ENCODE results near the gene PXDN.

Gene PXDN

DNA sequence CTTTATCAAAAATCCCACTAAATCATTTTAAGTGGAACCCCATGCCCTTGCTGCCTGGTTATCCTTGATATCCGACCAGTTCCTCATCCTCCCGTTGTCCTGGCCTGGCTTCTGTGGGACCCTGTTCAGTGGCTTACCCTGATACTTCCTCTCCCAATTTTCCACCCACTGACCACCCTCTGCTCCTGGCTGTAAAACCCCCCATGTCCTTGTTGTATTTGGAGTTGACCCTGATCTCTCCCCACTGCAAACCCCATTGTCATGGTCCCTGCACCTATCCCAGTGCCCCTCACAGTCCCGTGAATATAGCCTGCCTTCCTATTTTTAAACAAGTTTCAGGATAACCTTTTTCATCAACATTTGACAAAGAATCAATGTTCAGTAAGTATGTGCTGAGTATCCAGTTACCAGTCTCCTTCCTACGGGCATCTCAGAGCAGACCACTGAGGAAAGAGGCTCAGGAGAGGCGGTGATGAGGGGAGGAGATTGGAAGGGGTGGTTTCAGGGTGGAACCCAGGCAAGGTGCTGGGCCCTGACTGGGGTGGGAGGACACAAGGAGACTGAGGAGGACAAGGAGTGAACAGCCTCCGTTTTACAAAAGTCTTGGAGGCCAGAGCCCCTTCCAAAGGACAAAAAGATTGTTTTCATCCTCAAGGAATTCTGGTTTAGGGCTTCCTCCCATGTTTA, 131.8 kb downstream of the PXDN start:
- TF ChIP-seq, protein P1, sequence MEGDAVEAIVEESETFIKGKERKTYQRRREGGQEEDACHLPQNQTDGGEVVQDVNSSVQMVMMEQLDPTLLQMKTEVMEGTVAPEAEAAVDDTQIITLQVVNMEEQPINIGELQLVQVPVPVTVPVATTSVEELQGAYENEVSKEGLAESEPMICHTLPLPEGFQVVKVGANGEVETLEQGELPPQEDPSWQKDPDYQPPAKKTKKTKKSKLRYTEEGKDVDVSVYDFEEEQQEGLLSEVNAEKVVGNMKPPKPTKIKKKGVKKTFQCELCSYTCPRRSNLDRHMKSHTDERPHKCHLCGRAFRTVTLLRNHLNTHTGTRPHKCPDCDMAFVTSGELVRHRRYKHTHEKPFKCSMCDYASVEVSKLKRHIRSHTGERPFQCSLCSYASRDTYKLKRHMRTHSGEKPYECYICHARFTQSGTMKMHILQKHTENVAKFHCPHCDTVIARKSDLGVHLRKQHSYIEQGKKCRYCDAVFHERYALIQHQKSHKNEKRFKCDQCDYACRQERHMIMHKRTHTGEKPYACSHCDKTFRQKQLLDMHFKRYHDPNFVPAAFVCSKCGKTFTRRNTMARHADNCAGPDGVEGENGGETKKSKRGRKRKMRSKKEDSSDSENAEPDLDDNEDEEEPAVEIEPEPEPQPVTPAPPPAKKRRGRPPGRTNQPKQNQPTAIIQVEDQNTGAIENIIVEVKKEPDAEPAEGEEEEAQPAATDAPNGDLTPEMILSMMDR (conservative IDR thresholded peaks at IDR 0.05) = no peak
- no peak for TF ChIP-seq ZFX (IDR thresholded peaks at IDR 0.05)
- no peak overlapping the region for H3K27ac ChIP-seq

DNA sequence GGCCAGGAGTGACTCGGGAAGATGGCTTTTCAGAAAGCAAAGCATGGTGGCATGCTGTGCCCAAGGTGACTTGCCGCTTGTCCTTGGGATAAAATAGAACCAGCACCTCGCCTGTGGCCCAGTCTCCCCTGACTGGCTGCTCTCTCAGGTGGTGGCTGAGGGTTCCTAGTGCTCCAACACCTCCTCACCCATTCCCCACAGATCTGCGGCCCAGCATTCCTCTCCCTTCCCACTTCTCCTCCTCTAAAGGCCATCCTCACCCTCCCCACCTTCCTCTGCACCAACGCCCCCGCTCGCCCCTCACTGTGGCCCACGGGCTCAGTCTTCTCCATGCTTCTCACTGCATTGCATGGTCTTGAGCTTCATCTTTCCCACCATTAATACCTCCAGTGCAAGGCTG, 132.4 kb downstream of the PXDN start:
- TF ChIP-seq, protein P1 (conservative IDR thresholded peaks at IDR 0.05) = no peak
- no peak for TF ChIP-seq ZFX (IDR thresholded peaks at IDR 0.05)
- no peak overlapping the region for H3K27ac ChIP-seq

DNA sequence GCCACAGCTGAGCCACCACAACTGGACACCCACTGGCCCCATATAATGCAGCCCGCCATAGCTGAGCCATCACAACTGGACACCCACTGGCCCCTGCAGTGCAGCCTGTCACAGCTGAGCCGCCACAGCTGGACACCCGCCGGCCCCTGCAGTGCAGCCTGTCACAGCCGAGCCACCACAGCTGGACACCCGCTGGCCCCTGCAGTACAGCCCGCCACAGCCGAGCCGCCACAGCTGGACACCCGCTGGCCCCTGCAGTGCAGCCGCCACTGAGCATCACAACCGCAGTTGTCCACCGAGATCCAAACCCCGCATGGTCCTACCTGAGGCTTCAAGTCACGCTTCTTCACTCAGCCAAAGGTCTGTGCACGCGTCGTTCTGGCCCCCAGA, 134.2 kb downstream of the PXDN start:
- TF ChIP-seq ZFX (IDR thresholded peaks at IDR 0.05) = no peak
- TF ChIP-seq, protein P1 (conservative IDR thresholded peaks at IDR 0.05) = no peak
- no peak overlapping the region for H3K27ac ChIP-seq

DNA sequence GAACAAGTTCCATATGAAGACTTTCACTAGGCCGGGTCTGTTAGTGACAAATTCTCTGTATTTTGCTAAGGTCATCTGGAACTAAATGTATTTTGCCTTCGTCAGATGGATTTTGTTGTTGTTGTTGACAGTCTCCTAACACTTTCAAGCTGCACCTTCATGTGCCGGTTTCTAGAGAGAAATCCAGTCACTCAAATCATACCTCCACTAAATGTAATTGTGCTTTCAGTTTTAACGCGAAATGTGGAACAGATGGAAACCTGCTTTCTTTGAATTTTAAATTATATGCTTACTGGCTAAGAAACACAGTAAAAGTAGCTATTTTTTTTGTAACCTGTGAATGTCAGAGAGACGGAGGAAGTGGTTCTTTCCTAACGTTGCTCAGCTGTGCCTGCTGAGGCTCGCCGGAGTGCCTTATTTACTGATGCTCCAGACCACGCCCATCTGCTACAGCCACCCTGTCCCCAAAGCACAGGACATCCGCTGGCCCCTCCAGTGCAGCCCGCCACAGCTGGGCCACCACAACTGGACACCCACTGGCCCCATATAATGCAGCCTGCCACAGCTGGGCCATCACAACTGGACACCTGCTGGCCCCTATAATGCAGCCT, 134.7 kb downstream of the PXDN start:
- TF ChIP-seq, protein P1 (conservative IDR thresholded peaks at IDR 0.05) = no peak
- no peak for TF ChIP-seq ZFX (IDR thresholded peaks at IDR 0.05)
- H3K27ac ChIP-seq = no peak overlapping the region

DNA sequence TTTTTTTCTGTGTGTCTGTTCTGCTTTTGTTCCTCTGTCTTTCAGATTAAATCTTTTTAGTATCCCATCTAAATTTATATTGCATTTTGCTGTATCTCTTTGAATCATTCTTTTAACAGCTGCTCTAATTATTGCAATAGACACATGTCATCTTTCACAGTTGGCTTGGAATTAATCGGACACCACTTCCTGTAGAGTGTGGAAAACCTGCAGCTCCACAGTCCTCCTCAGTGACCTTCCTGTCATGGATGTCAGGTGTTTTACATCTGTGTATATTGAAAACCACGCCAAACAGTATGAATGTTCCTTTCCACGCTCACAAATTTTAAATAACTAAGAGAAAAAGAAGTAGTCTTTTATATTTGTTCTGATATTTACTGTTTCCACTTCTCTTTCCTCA, 135.3 kb downstream of the PXDN start:
- no peak overlapping the region for H3K27ac ChIP-seq
- TF ChIP-seq, protein P1 (conservative IDR thresholded peaks at IDR 0.05) = no peak
- TF ChIP-seq ZFX (IDR thresholded peaks at IDR 0.05) = no peak

DNA sequence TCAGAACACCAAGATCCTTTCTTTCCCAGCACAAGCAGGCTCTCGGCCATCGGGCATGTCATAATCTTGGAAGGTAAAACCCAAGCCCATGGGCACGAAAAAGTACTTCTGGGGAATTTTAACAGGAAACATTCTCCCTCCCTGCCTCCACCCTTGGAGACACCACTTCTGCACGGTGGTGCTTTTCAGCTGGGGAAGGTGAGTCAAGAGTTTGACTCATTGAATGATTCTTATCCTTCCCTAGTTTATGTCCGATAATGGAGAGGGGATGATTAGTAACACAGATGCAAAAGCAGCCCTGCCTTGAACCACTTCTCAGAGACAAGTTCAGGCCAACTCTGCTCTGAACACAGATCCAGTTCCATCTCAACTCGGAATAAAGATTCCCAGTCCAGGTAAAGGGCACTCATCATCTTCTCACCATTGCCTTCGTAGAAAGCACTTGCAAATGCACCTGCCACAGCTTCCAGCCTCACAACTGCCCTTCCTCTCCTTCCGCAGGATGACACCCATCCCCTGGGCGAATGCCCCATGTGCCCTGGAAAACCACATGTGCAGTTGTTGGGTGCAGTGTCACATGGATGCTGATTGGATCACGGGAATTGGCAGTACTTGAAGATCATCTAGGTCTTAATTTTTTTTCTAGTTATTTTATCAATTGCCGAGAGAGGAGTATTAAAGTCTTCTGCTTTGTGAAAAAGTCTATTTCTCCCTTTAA, 136.2 kb downstream of the PXDN start:
- TF ChIP-seq ZFX (IDR thresholded peaks at IDR 0.05) = no peak
- TF ChIP-seq, protein P1 (conservative IDR thresholded peaks at IDR 0.05) = no peak
- no peak overlapping the region for H3K27ac ChIP-seq

All from C4-2B (cell line).